ENCODE measurements around the gene ANXA1. TPM values are rescaled to one million over a fixed set of nuclear protein-coding genes. Genes with fewer than 3 reads are reported as not detected.

ANXA1 gene
- total RNA-seq, 2 donors from 2014 or later, result 13.9 to 63.1 TPM

DNA sequence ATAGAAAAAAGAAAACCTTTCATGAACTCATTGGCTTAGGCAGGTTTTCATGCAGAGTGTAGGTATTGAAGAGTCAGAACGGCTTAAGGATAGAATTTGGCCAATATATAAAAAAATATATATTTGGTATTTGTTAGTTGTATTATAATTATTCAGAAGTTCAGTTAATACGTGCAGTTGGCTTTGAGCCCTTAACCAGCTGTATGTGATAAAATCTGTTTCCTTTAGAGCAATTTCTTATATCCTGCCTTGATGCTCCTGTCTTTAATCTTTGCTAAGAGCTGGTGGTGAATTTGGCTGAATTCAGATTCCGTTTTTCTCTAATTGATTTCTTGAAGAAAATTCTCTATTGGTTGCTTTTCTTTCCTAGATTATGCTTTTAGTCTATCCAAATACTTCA lies 3.7 kb downstream of the ANXA1 start:
- no peak for ATAC-seq
- no peaks in the 10 kb centered on the region for H3K9me3 Mint-ChIP-seq
- peak overlapping the region in 1 of 2 donors; percentile 93 for H3K27ac Mint-ChIP-seq
- H3K36me3 Mint-ChIP-seq, result peaks cover 5 to 14% of the 10 kb centered on the region in 2 donors
- DNase-seq (ENCODE audit: low spot score in 2 of 2), result no peak

DNA sequence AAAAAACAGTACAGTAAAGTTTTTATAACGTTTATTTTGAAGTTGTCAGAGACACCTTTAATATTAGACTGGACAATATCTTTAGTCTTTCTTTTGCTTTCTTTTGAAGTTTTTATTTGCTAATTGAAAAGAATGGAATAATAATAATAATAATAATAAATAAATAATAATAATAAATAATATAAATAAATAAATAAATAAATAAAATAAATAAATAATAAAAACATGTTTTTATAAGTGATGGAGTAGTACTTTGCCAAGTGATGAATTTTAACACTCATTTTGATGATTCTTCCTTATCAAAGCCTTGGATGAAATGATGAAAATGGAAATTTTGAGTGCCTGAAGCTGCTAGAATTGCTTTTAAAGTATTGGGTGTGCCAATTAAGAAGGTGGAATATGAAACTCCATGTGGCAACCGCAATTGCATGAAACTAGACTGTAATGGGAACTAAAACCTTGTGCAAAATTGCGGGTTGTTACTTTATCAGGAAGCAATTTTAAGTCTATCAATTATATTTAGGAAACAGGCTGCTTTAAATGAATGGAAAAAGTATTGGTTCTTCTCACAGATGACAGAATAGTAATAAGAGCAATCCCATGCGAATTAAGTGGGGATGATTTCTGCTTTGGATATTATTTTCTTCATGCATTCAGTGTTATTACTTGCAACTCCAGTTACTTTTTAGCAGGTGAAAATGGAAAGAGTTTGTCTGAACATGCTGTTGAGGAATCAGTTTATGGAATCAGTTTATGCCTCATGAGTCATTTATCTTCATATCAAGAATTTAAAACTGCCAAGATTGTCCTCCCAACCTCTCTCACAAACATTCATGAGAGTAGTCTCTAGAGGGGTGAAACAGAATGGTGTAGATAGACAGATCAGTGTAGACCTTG lies 4.6 kb downstream of the ANXA1 start:
- H3K9me3 Mint-ChIP-seq, result no peaks in the 10 kb centered on the region
- H3K36me3 Mint-ChIP-seq, result peaks cover 5 to 18% of the 10 kb centered on the region in 2 donors
- peak overlapping the region; percentile 33 to 75 for H3K27ac Mint-ChIP-seq
- DNase-seq (ENCODE audit: low spot score in 2 of 2), result no peak
- peak in 1 of 2 donors; percentile 45 for ATAC-seq

DNA sequence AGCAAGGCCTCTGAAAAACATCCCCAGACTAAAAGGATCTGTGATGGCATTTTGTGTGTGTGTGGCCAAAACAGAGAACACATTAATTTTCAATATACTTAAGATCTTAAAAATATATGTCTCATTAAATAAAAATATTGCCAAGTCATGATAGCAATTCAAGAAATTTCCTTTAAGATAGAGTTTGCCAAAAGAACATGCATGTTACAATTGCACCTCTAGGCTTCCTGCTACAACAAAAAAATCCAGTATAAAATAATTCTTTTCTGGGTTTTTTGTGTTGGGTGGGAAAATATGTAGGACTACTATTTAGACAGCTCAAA lies 5.2 kb downstream of the ANXA1 start:
- H3K9me3 Mint-ChIP-seq, result no peaks in the 10 kb centered on the region
- ATAC-seq (no peak), DNase-seq (ENCODE audit: low spot score in 2 of 2) (no peak)
- H3K36me3 Mint-ChIP-seq, result peaks cover 5 to 22% of the 10 kb centered on the region in 2 donors
- H3K27ac Mint-ChIP-seq, result peak overlapping the region in 1 of 2 donors; percentile 75

DNA sequence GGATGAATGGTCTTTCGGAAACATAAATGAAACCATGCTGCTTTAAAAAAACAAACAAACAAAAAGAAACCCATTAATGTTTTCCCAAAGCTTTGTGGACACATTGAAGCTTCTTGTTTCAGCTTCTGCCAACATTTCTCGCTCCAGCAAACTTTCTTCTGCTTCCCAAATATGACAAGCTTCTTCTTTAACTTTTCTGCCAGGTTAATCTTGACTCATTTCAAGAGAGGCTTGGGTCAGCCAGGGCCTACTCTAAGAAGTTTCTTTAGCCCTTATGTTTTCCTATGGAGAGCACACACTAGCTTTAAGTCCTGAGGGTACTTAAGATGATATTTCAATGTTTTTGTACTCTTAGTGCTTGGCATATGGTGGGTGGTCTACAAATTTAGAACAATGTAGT lies 6.1 kb downstream of the ANXA1 start:
- ATAC-seq (peak in 1 of 2 donors; percentile 28), DNase-seq (ENCODE audit: low spot score in 2 of 2) (no peak)
- Mint-ChIP-seq H3K9me3 (no peaks in the 10 kb centered on the region), H3K27ac (peak overlapping the region; percentile 58 to 64), H3K36me3 (peaks cover 5 to 26% of the 10 kb centered on the region in 2 donors)

GRCh38 chr9:73158723-73159122 lies 7.1 kb downstream of the ANXA1 start:
- Mint-ChIP-seq H3K9me3 (no peaks in the 10 kb centered on the region), H3K27ac (no peak overlapping the region), H3K36me3 (peaks cover 5 to 30% of the 10 kb centered on the region in 2 donors)
- no peak for ATAC-seq
- DNase-seq (ENCODE audit: low spot score in 2 of 2), result no peak

GRCh38 chr9:73160868-73161267 lies 9.2 kb downstream of the ANXA1 start:
- H3K36me3 Mint-ChIP-seq, result peaks cover 8 to 43% of the 10 kb centered on the region in 2 donors
- H3K27ac Mint-ChIP-seq, result no peak overlapping the region
- H3K9me3 Mint-ChIP-seq, result no peaks in the 10 kb centered on the region
- no peak for DNase-seq (ENCODE audit: low spot score in 2 of 2)
- ATAC-seq, result no peak

DNA sequence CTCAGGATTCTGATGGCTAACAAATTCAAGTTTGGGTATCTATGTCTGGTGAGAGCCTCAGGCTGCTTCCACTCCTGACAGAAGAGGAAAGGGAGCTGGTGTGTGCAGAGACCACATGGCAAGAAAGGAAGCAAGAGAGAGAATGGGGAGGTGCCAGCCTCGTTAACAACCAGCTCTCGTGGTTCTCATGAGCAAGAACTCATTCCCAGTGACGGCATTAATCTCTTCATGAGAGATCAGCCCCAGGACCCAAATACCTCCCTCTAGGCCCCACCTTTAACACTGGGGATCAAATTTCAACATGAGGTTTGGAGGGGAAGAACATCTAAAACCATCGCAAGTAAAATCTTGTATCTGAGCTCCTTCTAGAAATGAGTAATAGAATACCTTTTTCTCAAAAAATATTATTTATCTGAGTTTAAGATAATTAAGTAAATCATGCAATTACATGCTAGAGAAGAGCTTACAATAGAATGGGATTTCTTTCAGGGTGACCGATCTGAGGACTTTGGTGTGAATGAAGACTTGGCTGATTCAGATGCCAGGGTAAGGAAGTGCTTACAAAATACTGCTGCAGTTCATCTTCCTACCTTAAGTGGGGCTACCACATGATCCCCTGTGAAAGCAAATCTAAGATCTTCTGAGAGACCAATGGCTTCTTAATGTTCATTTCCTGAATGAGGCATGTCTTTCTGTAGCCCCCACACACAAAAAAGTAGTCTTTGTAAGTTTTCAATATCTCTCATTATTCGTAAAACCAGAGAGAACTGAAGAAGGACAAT lies 11.5 kb downstream of the ANXA1 start:
- Mint-ChIP-seq H3K36me3 (peaks cover 8 to 49% of the 10 kb centered on the region in 2 donors), H3K27ac (no peak overlapping the region), H3K9me3 (peaks cover 0 to under 1% of the 10 kb centered on the region in 2 donors)
- ATAC-seq (peak; percentile 43 to 46), DNase-seq (ENCODE audit: low spot score in 2 of 2) (no peak)

- no peak for DNase-seq (ENCODE audit: low spot score in 2 of 2)
- peaks cover 14 to 44% of the 10 kb centered on the region in 2 donors for H3K36me3 Mint-ChIP-seq
- ATAC-seq, result no peak
- H3K9me3 Mint-ChIP-seq, result peaks cover 0 to 6% of the 10 kb centered on the region in 2 donors
- H3K27ac Mint-ChIP-seq, result no peak overlapping the region
Observed at GRCh38 chr9:73165911-73166310, 14.2 kb downstream of the ANXA1 start.

DNA sequence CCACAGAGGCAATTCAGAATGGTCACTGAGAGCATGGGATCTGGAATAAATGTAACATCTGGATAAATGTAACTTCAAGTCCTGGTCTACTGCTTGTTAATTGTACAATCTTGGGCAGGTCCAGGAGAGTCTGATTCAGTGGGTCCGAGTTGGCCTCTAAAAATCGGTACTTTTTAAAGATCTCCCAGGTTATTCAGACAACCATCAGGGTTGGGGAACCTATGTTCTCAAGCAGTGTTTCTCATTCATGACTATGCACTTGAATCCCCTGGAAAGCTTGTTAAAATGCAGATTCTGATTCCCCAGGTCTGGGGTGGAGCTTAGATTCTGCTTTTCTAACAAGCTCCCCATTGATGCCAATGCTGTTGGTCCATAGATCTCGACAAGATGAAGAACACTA lies 14.8 kb downstream of the ANXA1 start:
- Mint-ChIP-seq H3K27ac (no peak overlapping the region), H3K36me3 (peaks cover 14 to 44% of the 10 kb centered on the region in 2 donors), H3K9me3 (peaks cover 0 to 6% of the 10 kb centered on the region in 2 donors)
- no peak for DNase-seq (ENCODE audit: low spot score in 2 of 2)
- no peak for ATAC-seq

GRCh38 chr9:73167614-73168013 lies 15.9 kb downstream of the ANXA1 start:
- DNase-seq (ENCODE audit: low spot score in 2 of 2) (no peak), ATAC-seq (no peak)
- H3K27ac Mint-ChIP-seq, result peak overlapping the region in 1 of 2 donors; percentile 72
- H3K9me3 Mint-ChIP-seq, result peaks cover 0 to 6% of the 10 kb centered on the region in 2 donors
- H3K36me3 Mint-ChIP-seq, result peaks cover 14 to 38% of the 10 kb centered on the region in 2 donors

DNA sequence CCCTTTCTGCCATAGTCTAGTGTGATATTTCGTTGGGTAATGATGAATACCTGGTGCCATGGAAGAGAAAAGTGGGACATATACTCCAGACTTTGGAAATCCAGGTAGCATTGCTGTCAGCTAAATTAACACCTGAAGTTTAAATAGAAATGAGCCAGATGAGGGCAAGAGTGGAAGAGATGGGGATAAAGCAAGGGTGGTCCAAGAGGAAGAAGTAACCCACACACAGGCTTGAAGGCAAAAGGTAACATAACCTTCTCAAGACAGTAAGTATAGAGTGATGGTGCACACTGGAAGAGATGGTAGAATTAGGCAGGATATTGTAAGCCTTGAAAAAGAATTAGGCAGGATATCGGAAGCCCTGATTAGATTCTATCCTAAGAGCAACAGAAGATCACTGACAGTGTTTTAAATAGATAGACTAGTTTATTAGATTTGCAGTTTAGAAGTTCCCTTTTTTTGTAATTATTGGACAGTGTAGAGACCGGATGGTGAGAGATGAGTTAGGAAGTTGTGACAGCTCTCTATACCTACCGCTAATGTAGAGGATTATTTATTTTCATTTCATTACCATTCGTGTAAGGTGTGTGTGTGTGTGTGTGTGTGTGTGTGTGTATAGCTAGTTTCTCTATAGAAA lies 16.8 kb downstream of the ANXA1 start:
- no peak for ATAC-seq
- H3K36me3 Mint-ChIP-seq, result peaks cover 14 to 32% of the 10 kb centered on the region in 2 donors
- no peak for DNase-seq (ENCODE audit: low spot score in 2 of 2)
- peaks cover 0 to 6% of the 10 kb centered on the region in 2 donors for H3K9me3 Mint-ChIP-seq
- H3K27ac Mint-ChIP-seq, result peak overlapping the region in 1 of 2 donors; percentile 32

DNA sequence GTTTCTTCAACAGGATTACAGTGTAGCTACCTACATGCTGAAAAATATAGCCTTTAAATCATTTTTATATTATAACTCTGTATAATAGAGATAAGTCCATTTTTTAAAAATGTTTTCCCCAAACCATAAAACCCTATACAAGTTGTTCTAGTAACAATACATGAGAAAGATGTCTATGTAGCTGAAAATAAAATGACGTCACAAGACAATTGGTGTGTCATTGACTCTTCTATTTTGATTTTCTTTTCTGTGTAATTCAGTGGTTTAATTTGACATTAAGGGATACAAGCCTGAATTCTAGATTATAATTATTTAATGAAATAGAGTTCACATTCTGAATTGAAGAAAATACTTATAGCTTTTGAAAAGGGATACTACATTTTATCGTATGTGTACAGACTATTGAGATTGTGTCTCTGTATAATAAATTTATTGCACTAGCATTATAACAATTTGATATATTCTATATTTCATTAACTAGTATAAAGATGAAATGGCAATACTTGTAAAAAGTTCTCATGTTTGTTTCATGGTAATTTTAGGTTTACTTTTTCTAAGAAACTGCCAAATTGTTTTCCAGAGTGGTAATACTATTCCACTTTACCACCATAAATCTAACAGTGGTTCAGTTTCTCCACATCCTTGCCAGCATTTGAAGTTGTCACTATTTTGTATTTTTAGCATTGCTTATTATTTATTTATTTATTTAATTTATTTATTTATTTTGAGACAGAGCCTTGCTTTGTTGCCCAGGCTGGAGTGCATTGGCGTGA lies 18.7 kb downstream of the ANXA1 start:
- no peak for ATAC-seq

GRCh38 chr9:73172901-73173215 lies 21.2 kb downstream of the ANXA1 start:
- ATAC-seq, result no peak
- peaks cover 0 to 6% of the 10 kb centered on the region in 2 donors for H3K9me3 Mint-ChIP-seq
- peaks cover 5 to 10% of the 10 kb centered on the region in 2 donors for H3K36me3 Mint-ChIP-seq
- no peak for DNase-seq (ENCODE audit: low spot score in 2 of 2)
- H3K27ac Mint-ChIP-seq, result no peak overlapping the region

More for the DNA sequence above, 18.7 kb downstream of the ANXA1 start:
- H3K36me3 Mint-ChIP-seq, result peaks cover 7 to 25% of the 10 kb centered on the region in 2 donors
- peaks cover 0 to 6% of the 10 kb centered on the region in 2 donors for H3K9me3 Mint-ChIP-seq
- H3K27ac Mint-ChIP-seq, result no peak overlapping the region
- DNase-seq (ENCODE audit: low spot score in 2 of 2), result no peak

- Mint-ChIP-seq H3K27ac (no peak overlapping the region), H3K9me3 (peaks cover 0 to under 1% of the 10 kb centered on the region in 2 donors), H3K36me3 (peaks cover 1 to 2% of the 10 kb centered on the region in 2 donors)
- DNase-seq (ENCODE audit: low spot score in 2 of 2) (no peak), ATAC-seq (no peak)
Observed at GRCh38 chr9:73173557-73174329, 22.1 kb downstream of the ANXA1 start.

GRCh38 chr9:73174330-73174980 lies 22.8 kb downstream of the ANXA1 start:
- ATAC-seq (no peak), DNase-seq (ENCODE audit: low spot score in 2 of 2) (no peak)
- Mint-ChIP-seq H3K36me3 (no peaks in the 10 kb centered on the region), H3K27ac (no peak overlapping the region), H3K9me3 (no peaks in the 10 kb centered on the region)

Measured in activated naive CD4-positive, alpha-beta T cell treated with anti-CD3 and anti-CD28 coated beads, Interleukin-2, amount 50 U/mL, for 72 hours (primary cell).